Endodermal cell (in vitro differentiated cells): Measurements from ENCODE around the gene VPS11. TPM values are rescaled to one million over a fixed set of nuclear protein-coding genes. Genes with fewer than 3 reads are reported as not detected.
"Not testable (repeated sequence)": the region's sequence is repeated elsewhere in the genome, so short reads cannot be mapped to it uniquely, and the experiment has no call there.

Experiments used
- DNase-seq: peaks from one replicate; pipeline ENCODE4 v3.0.0-alpha.2; 2017
- H3K27ac ChIP-seq: 2 replicates; pipeline ENCODE4 v1.5.1; 2013; ENCODE audit warnings: mild to moderate bottlenecking, low read depth, low read length, moderate library complexity
- H3K27me3 ChIP-seq: 2 replicates; pipeline ENCODE4 v1.6.1; 2013; ENCODE audit warnings: mild to moderate bottlenecking, low read length, moderate library complexity; ENCODE audit not compliant: insufficient read depth, control insufficient read depth, poor library complexity, severe bottlenecking
- H3K36me3 ChIP-seq: 2 replicates; pipeline ENCODE4 v1.7.0; 2013; ENCODE audit warnings: mild to moderate bottlenecking, low read length, moderate library complexity; ENCODE audit not compliant: control insufficient read depth, insufficient read depth
- H3K4me1 ChIP-seq: one replicate; pipeline ENCODE4 v1.7.0; 2013; ENCODE audit warnings: low read length; ENCODE audit not compliant: control insufficient read depth, insufficient read depth
- H3K4me3 ChIP-seq: 2 replicates; pipeline ENCODE4 v1.5.1; 2013; ENCODE audit warnings: mild to moderate bottlenecking, low read length, moderate library complexity
- H3K9ac ChIP-seq: 2 replicates; pipeline ENCODE4 v1.6.1; 2013; ENCODE audit warnings: mild to moderate bottlenecking, low read length, moderate library complexity; ENCODE audit not compliant: poor library complexity, severe bottlenecking; ENCODE audit errors: extremely low read depth
- H3K9me3 ChIP-seq: 2 replicates; pipeline ENCODE4 v1.6.1; 2013; ENCODE audit warnings: mild to moderate bottlenecking, low read length, moderate library complexity; ENCODE audit not compliant: control insufficient read depth
- H3K27ac Mint-ChIP-seq: 2 replicates; pipeline ENCODE4 v1.8.0; 2020; ENCODE audit warnings: mixed read lengths
- H3K27me3 Mint-ChIP-seq: 2 replicates; pipeline ENCODE4 v1.8.0; 2021; ENCODE audit warnings: mild to moderate bottlenecking, mixed read lengths; ENCODE audit not compliant: insufficient read depth
- H3K36me3 Mint-ChIP-seq: 2 replicates; pipeline ENCODE4 v1.8.0; 2020; ENCODE audit warnings: low read depth, mixed read lengths
- H3K4me1 Mint-ChIP-seq: 2 replicates; pipeline ENCODE4 v1.8.0; 2020; ENCODE audit warnings: mixed read lengths
- H3K4me3 Mint-ChIP-seq: 2 replicates; pipeline ENCODE4 v1.8.0; 2020; ENCODE audit warnings: mild to moderate bottlenecking, moderate library complexity, mixed read lengths
- H3K9me3 Mint-ChIP-seq: 2 replicates; pipeline ENCODE4 v1.8.0; 2020; ENCODE audit warnings: mild to moderate bottlenecking, mixed read lengths
- CTCF ChIP-seq: fragments of 200-600 bp; sonication (generic); conservative IDR thresholded peaks from 2 replicates; pipeline ENCODE4 v1.5.0; 2021; ENCODE audit warnings: antibody characterized with exemption, mild to moderate bottlenecking
- WGBS, 2 experiments: methylation state at CpG; one replicate each; pipeline versions ENCODE4 v1.1.5 to v1.1.7; 2013; ENCODE audit warnings: missing lambda C conversion rate in 2 of 2, mixed read lengths in 1 of 2; ENCODE audit not compliant: insufficient coverage in 1 of 2, insufficient read length in 1 of 2; 5-methylcytosine and 5-hydroxymethylcytosine counted together
- total RNA-seq, 2 donors: library from RNA; stranded (reverse); fragmentation: NEBNext Ultra II Directional in 1 of 2; extraction: Animal tissue kit (Norgen Biotek cat#: 25700) in 1 of 2; gene quantifications; 2 replicates in 1 of 2; 3 replicates in 1 of 2; pipeline ENCODE4 v1.2.1, GENCODE V29; 2021

Gene VPS11
- total RNA-seq, 2 donors from 2014 or later, result 26.9 to 29.1 TPM

- H3K27ac Mint-ChIP-seq, result peak overlapping the region; percentile 87
- H3K4me1 ChIP-seq, result peaks cover 17% of the 10 kb centered on the region
- WGBS, 2 experiments, result 2 to 4% methylated on average over 10 to 13 of the region's 13 CpGs
- no peaks in the 10 kb centered on the region for H3K9me3 Mint-ChIP-seq
- H3K27me3 Mint-ChIP-seq, result no peaks in the 10 kb centered on the region
- no peak for TF ChIP-seq CTCF
- H3K36me3 Mint-ChIP-seq, result peaks cover 34% of the 10 kb centered on the region
- no peaks in the 10 kb centered on the region for H3K27me3 ChIP-seq
- DNase-seq, result no peak
- peak overlapping the region; percentile 54 for H3K9ac ChIP-seq
- peak overlapping the region; percentile 93 for H3K4me3 ChIP-seq
- H3K27ac ChIP-seq, result no peak overlapping the region
- peaks cover 42% of the 10 kb centered on the region for H3K4me1 Mint-ChIP-seq
- H3K4me3 Mint-ChIP-seq, result peak overlapping the region; percentile 70
- peaks cover 28% of the 10 kb centered on the region for H3K36me3 ChIP-seq
- H3K9me3 ChIP-seq, result no peaks in the 10 kb centered on the region
Measured at GRCh38 chr11:119030029-119030328, 37.6 kb upstream of the VPS11 start.

GRCh38 chr11:119030329-119031047 lies 37.1 kb upstream of the VPS11 start, which contains the start of gene SLC37A4:
TSS of gene SLC37A4 (minus strand) at chr11:119030877.
- Histone ChIP-seq H3K27ac (no peak within 1 kb of the TSS), H3K9ac (peak within 1 kb of the TSS; percentile 54), H3K4me3 (peak within 1 kb of the TSS; percentile 93), H3K4me1 (peaks cover 17% of the 10 kb centered on the region), H3K36me3 (peaks cover 23% of the 10 kb centered on the region), H3K9me3 (no peaks in the 10 kb centered on the region), H3K27me3 (no peaks in the 10 kb centered on the region)
- H3K4me1 Mint-ChIP-seq, result peaks cover 37% of the 10 kb centered on the region
- 0% methylated on average over 16 to 67 of the region's 67 CpGs for WGBS, 2 experiments
- no peaks in the 10 kb centered on the region for H3K9me3 Mint-ChIP-seq
- no peak for TF ChIP-seq CTCF
- H3K36me3 Mint-ChIP-seq, result peaks cover 29% of the 10 kb centered on the region
- peak; percentile 99 for DNase-seq
- no peaks in the 10 kb centered on the region for H3K27me3 Mint-ChIP-seq
- H3K4me3 Mint-ChIP-seq, result peak within 1 kb of the TSS; percentile 70
- H3K27ac Mint-ChIP-seq, result peak within 1 kb of the TSS; percentile 87

GRCh38 chr11:119031912-119032280 lies 35.7 kb upstream of the VPS11 start:
- peak; percentile 54 for DNase-seq
- Histone ChIP-seq H3K9ac (no peak overlapping the region), H3K36me3 (peaks cover 9% of the 10 kb centered on the region), H3K4me3 (no peak overlapping the region), H3K27me3 (no peaks in the 10 kb centered on the region), H3K9me3 (no peaks in the 10 kb centered on the region), H3K27ac (no peak overlapping the region), H3K4me1 (peaks cover 17% of the 10 kb centered on the region)
- H3K36me3 Mint-ChIP-seq, result peaks cover 16% of the 10 kb centered on the region
- H3K4me1 Mint-ChIP-seq, result peaks cover 34% of the 10 kb centered on the region
- WGBS, 2 experiments, result 90% methylated on average over 6 to 8 of the region's 9 CpGs
- no peaks in the 10 kb centered on the region for H3K27me3 Mint-ChIP-seq
- no peak overlapping the region for H3K4me3 Mint-ChIP-seq
- peak overlapping the region; percentile 31 for H3K27ac Mint-ChIP-seq
- H3K9me3 Mint-ChIP-seq, result no peaks in the 10 kb centered on the region
- TF ChIP-seq CTCF, result no peak

DNA sequence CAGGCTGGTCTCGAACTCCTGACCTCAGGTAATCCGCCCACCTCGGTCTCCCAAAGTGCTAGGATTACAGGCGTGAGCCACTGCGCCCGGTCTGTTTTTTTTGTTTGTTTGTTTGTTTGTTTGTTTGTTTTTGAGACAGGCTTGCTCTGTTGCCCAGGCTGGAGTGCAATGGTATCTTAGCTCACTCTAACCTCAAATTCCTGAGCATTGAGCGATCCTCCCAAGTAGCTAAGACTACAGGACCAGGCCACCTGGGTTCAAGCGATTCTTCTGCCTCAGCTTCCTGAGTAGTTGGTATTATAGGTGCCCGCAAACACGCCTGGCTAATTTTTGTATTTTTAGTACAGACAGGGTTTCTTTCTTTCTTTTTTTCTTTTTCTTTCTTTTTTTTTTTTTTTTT lies 34.2 kb upstream of the VPS11 start:
- 94 to 97% methylated on average over 4 to 10 of the region's 10 CpGs for WGBS, 2 experiments

More for the DNA sequence above, 34.2 kb upstream of the VPS11 start:
- H3K9ac ChIP-seq, H3K4me1 ChIP-seq, H3K9me3 Mint-ChIP-seq, H3K4me3 ChIP-seq, H3K27ac Mint-ChIP-seq, H3K27ac ChIP-seq, DNase-seq, H3K4me3 Mint-ChIP-seq, H3K36me3 ChIP-seq, H3K9me3 ChIP-seq, H3K36me3 Mint-ChIP-seq, H3K27me3 ChIP-seq, H3K27me3 Mint-ChIP-seq: not testable (repeated sequence)
- peaks cover 20% of the 10 kb centered on the region for H3K4me1 Mint-ChIP-seq
